B cell (primary cell): ENCODE data around the gene KLHDC8B. TPM values are rescaled to one million over a fixed set of nuclear protein-coding genes. Genes with fewer than 3 reads are reported as not detected.
"Not testable (repeated sequence)": the region's sequence is repeated elsewhere in the genome, so short reads cannot be mapped to it uniquely, and the experiment has no call there.

ENCODE experiments used
- ATAC-seq: fragments of 200-7000 bp; cut with Tn5 transposase; one replicate; pipeline ENCODE4 v1.10.0; 2021; ENCODE audit warnings: low read depth, mild to moderate bottlenecking, moderate number of reproducible peaks, moderate library complexity
- CTCF ChIA-PET: fragments of 350-600 bp; sonication (Branson Sonifier 250); formaldehyde crosslinking; loops from one replicate; lab custom pipeline; 2021; ENCODE audit warnings: antibody characterized with exemption, inconsistent platforms; lab: Charles Lee
- POLR2A ChIA-PET: fragments of 350-600 bp; sonication (Branson Sonifier 250); formaldehyde crosslinking; loops from one replicate; lab custom pipeline; 2021; ENCODE audit warnings: antibody characterized with exemption; lab: Charles Lee
- DNase-seq: peaks from one replicate; pipeline ENCODE4 v3.0.0; 2013
- H2AFZ ChIP-seq: 2 replicates; pipeline ENCODE4 v1.6.1; 2012; ENCODE audit warnings: mild to moderate bottlenecking, low read depth, low read length; ENCODE audit not compliant: insufficient read depth, poor library complexity, severe bottlenecking
- H3K27ac ChIP-seq, 2 donors: 1 replicate in 1 of 2; 2 replicates in 1 of 2; pipeline ENCODE4 v1.5.1; 2012 to 2013; ENCODE audit warnings: low read length in 2 of 2, mild to moderate bottlenecking in 2 of 2, moderate library complexity in 1 of 2
- H3K27me3 ChIP-seq, 4 experiments: fragments of 200-600 bp in 1 of 4; sonication (generic) in 1 of 4; replicated peaks in 1 of 4; 1 replicate in 2 of 4; 2 replicates in 2 of 4; pipeline versions ENCODE4 v1.6.1 to v1.7.0; 2013 to 2016; ENCODE audit warnings: low read length in 3 of 4, mild to moderate bottlenecking in 2 of 4, mixed read lengths in 1 of 4, moderate library complexity in 1 of 4; ENCODE audit not compliant: insufficient read depth in 4 of 4, control insufficient read depth in 3 of 4; ENCODE audit errors: control extremely low read depth in 1 of 4
- H3K36me3 ChIP-seq, 2 experiments: replicated peaks in 1 of 2; 1 replicate in 1 of 2; 2 replicates in 1 of 2; pipeline versions ENCODE4 v1.6.1 to v1.7.1; 2013; ENCODE audit warnings: low read length in 1 of 2; ENCODE audit not compliant: insufficient read depth in 2 of 2, control insufficient read depth in 1 of 2; ENCODE audit errors: control extremely low read depth in 1 of 2, extremely low read depth in 1 of 2
- H3K4me1 ChIP-seq, 2 donors: fragments of 200-600 bp in 1 of 2; sonication (generic) in 1 of 2; 1 replicate in 1 of 2; 2 replicates in 1 of 2; pipeline versions ENCODE4 v1.5.1 to v1.6.1; 2013 to 2017; ENCODE audit warnings: low read length in 2 of 2; ENCODE audit not compliant: control insufficient read depth in 2 of 2, insufficient read depth in 2 of 2
- H3K4me2 ChIP-seq: replicated peaks from 2 replicates; pipeline ENCODE3; 2012; ENCODE audit warnings: mild to moderate bottlenecking, low read depth, low read length; ENCODE audit not compliant: poor library complexity, severe bottlenecking
- H3K4me3 ChIP-seq, 5 experiments: fragments of 200-600 bp in 1 of 5; sonication (generic) in 1 of 5; 1 replicate in 3 of 5; 2 replicates in 2 of 5; pipeline versions ENCODE4 v1.5.1 to v1.7.0; 2011 to 2016; ENCODE audit warnings: low read length in 4 of 5, mild to moderate bottlenecking in 4 of 5, low read depth in 2 of 5, control low read depth in 1 of 5, moderate library complexity in 1 of 5; ENCODE audit not compliant: insufficient read depth in 1 of 5; ENCODE audit errors: control extremely low read depth in 1 of 5, extremely low read depth in 1 of 5
- H3K79me2 ChIP-seq: fragments of 200-600 bp; sonication (generic); one replicate; pipeline ENCODE4 v1.6.0; 2016; ENCODE audit warnings: low read length; ENCODE audit not compliant: control insufficient read depth, insufficient read depth
- H3K9ac ChIP-seq: fragments of 200-600 bp; sonication (generic); 2 replicates; pipeline ENCODE4 v1.6.1; 2017; ENCODE audit warnings: mild to moderate bottlenecking, low read length, moderate library complexity
- H3K9me3 ChIP-seq, 3 donors: one replicate each; pipeline versions ENCODE4 v1.6.1 to v1.7.1; 2013; ENCODE audit warnings: low read length in 2 of 3; ENCODE audit not compliant: control insufficient read depth in 2 of 3, insufficient read depth in 1 of 3; ENCODE audit errors: control extremely low read depth in 1 of 3
- H4K20me1 ChIP-seq: 2 replicates; pipeline ENCODE4 v1.6.0; 2012; ENCODE audit warnings: mild to moderate bottlenecking, low read length; ENCODE audit not compliant: insufficient read depth, control insufficient read depth, poor library complexity, severe bottlenecking
- H3K27ac Mint-ChIP-seq: one replicate; pipeline ENCODE4 v1.8.0; 2021; ENCODE audit warnings: mixed read lengths
- H3K27me3 Mint-ChIP-seq: one replicate; pipeline ENCODE4 v1.8.0; 2021; ENCODE audit warnings: mixed read lengths
- H3K4me1 Mint-ChIP-seq: one replicate; pipeline ENCODE4 v1.8.0; 2021; ENCODE audit warnings: mixed read lengths
- H3K4me3 Mint-ChIP-seq: one replicate; pipeline ENCODE4 v1.8.0; 2021; ENCODE audit warnings: mixed read lengths
- H3K9me3 Mint-ChIP-seq: one replicate; pipeline ENCODE4 v1.8.0; 2022; ENCODE audit warnings: mixed read lengths; ENCODE audit not compliant: insufficient read depth
- CTCF ChIP-seq: fragments of 200-600 bp; IDR thresholded peaks from one replicate; pipeline ENCODE4 v1.8.0; 2022; ENCODE audit warnings: antibody characterized with exemption, mild to moderate bottlenecking
- EZH2 ChIP-seq: IDR thresholded peaks from 2 replicates; pipeline ENCODE4 v1.6.1; 2012; ENCODE audit warnings: borderline replicate concordance, low read depth, mild to moderate bottlenecking, moderate library complexity, low read length; ENCODE audit not compliant: insufficient read depth, poor library complexity, severe bottlenecking
- WGBS: methylation state at CpG from one replicate; pipeline ENCODE4 v1.1.5; 2013; ENCODE audit warnings: missing lambda C conversion rate; ENCODE audit not compliant: insufficient coverage; 5-methylcytosine and 5-hydroxymethylcytosine counted together
- intact Hi-C: fragments of 100-400 bp; cut with micrococcal nuclease; formaldehyde crosslinking; loops from one replicate; pipeline ENCODE4 v1.10.0; 2022
- polyA plus RNA-seq: library from polyadenylated mRNA; depleted of rRNA; stranded (reverse); fragments of >200 nt; gene quantifications from 2 replicates; pipeline ENCODE4 v1.2.3, GENCODE V29; 2012
- total RNA-seq, 2 donors: library from RNA; stranded (reverse); fragments of 120-200 nt in 1 of 2; gene quantifications; 1 replicate in 1 of 2; 2 replicates in 1 of 2; pipeline versions ENCODE4 v1.2.3 to v1.2.4, GENCODE V29; 2013 to 2022

The KLHDC8B gene
- total and polyA plus RNA-seq, 2 donors (not counting 1 experiment from before 2014, with no cell fraction given), result 0.43 to 3.6 TPM

GRCh38 chr3:49217108-49217507 is 45.7 kb downstream of the KLHDC8B start:
- H3K27ac Mint-ChIP-seq, POLR2A ChIA-PET, CTCF ChIA-PET: not testable (repeated sequence)

DNA sequence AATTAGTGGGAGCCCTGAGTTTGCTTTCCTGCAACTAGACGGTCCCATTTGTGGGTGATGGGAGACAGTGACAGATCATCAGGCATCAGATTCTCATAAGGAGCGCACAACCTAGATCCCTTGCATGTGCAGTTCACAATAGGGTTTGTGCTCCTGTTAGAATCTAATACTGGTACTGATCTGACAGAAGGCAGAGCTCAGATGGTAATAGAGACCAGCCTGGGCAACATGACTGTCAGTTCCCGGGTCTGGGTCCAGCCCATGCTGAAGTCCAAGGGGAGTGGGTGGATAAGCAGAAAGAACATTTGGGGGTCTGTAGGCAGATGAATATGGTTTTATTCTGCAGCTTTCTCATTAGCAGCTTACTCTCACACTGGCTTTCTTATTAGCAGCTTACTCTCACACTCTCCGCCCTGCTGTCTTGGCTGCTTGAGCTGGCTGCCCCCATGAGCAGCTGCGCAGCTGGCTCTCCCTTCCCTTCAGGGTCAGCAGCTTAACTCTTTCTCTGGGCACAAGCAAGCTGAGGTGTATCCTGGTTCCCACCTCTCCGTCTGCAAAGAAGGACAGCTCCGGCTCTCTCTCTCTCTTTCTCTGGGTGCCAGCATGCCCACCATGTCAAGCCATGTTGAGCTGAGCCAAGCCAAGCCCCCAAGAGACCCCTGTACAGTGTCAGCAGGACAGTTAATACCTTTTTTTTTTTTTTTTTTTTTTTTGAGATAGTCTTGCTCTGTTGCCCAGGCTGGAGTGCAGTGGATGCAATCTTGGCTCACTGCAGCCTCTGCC is 46.5 kb downstream of the KLHDC8B start:
- H3K9me3 Mint-ChIP-seq, result no peaks in the 10 kb centered on the region
- Histone ChIP-seq H3K4me3 (no peak overlapping the region), H2AFZ (no peak overlapping the region), H3K36me3 (no peaks in the 10 kb centered on the region), H4K20me1 (no peaks in the 10 kb centered on the region), H3K9me3 (peaks cover 0 to 9% (median 0%) of the 10 kb centered on the region in 3 donors), H3K9ac (no peak overlapping the region), H3K27ac (no peak overlapping the region), H3K4me1 (no peaks in the 10 kb centered on the region), H3K79me2 (no peaks in the 10 kb centered on the region), H3K4me2 (no peak overlapping the region), H3K27me3 (no peaks in the 10 kb centered on the region)
- no peak overlapping the region for H3K27ac Mint-ChIP-seq
- CTCF ChIA-PET, result no interaction called here
- WGBS, result 96% methylated on average over 7 of the region's 7 CpGs
- no peak for TF ChIP-seq EZH2
- TF ChIP-seq CTCF, result no peak
- POLR2A ChIA-PET, result no interaction called here
- H3K4me3 Mint-ChIP-seq, result no peak overlapping the region
- intact Hi-C loops, result no loop called here
- no peaks in the 10 kb centered on the region for H3K4me1 Mint-ChIP-seq
- DNase-seq (no peak), ATAC-seq (no peak)
- peaks cover 20% of the 10 kb centered on the region for H3K27me3 Mint-ChIP-seq

More at GRCh38 chr3:49217108-49217507, 45.7 kb downstream of the KLHDC8B start:
- H3K9ac ChIP-seq, H3K36me3 ChIP-seq, H3K79me2 ChIP-seq, H4K20me1 ChIP-seq, ATAC-seq, DNase-seq, H3K27ac ChIP-seq, intact Hi-C loops, H3K4me1 Mint-ChIP-seq, H3K27me3 ChIP-seq, H3K4me2 ChIP-seq, H3K9me3 Mint-ChIP-seq, H3K4me1 ChIP-seq, H3K4me3 Mint-ChIP-seq, H3K4me3 ChIP-seq, H2AFZ ChIP-seq: not testable (repeated sequence)
- H3K9me3 ChIP-seq, result peaks cover 0 to 12% (median 0%) of the 10 kb centered on the region in 3 donors
- H3K27me3 Mint-ChIP-seq, result peaks cover 20% of the 10 kb centered on the region

- H3K4me3 Mint-ChIP-seq, H3K27ac ChIP-seq, H3K4me2 ChIP-seq, H3K9me3 ChIP-seq, intact Hi-C loops, H3K27me3 ChIP-seq, H2AFZ ChIP-seq, H3K9ac ChIP-seq, DNase-seq, H4K20me1 ChIP-seq, H3K4me3 ChIP-seq, H3K27ac Mint-ChIP-seq, ATAC-seq, H3K36me3 ChIP-seq, H3K9me3 Mint-ChIP-seq, H3K79me2 ChIP-seq, H3K4me1 ChIP-seq, H3K4me1 Mint-ChIP-seq, POLR2A ChIA-PET, CTCF ChIA-PET: not testable (repeated sequence)
- peaks cover 20% of the 10 kb centered on the region for H3K27me3 Mint-ChIP-seq
- 0% methylated on average over 1 of the region's 6 CpGs for WGBS
Observed at GRCh38 chr3:49218471-49218989, 47.1 kb downstream of the KLHDC8B start.
